ENCODE data around the gene CNR1. TPM values are rescaled to one million over a fixed set of nuclear protein-coding genes. Genes with fewer than 3 reads are reported as not detected.

Gene CNR1
- 1.1 to 1.9 TPM (median 1.2 TPM) in 5 replicates for total RNA-seq (2022; extraction: Qiagen RNA extraction)

DNA sequence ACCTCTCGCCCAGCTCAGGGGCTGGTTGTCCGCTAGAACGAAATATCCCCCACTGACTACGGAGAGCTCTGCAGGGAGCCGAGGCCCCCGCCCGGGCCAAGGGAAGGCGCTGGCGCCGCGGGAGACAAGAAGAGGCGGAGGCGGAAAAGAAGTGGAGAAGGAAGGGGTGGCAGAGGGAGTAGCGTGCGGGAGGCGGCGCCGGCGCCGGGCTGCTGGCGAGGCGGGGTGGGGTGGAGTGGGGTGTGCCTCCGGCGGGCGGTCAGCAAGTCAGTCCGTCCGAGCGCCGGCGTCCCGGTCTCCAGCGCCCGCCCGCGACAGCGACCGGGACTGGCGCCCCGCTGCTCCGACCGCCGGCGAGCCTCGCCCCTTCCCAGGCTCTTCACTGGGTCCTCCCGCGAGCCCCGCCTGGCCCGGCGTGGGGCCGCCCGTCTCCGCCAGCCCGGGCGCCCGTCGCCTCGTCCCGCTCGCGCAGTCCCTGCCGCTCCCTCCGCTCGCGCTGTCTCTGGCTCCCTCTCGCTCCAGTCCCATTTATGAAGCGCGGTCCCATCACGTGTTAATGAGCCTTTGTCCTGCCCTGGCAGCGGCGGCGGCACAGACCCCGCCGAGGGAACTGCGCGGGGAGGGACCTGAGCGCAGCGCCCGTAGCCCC is at the start of gene CNR1:
Gene CNR1, minus strand, starts transcription at position 504 of the 649 bp plus-strand sequence. CDS start 21,073 bp downstream, outside the sequence.

Other genes with a start within 250 kb of the CNR1 start
- gene SPACA1, start 118.5 kb downstream of the CNR1 start, total RNA-seq (2022; extraction: Qiagen RNA extraction): not detected in 5 replicates